KMS-11 (cell line): ENCODE data around the gene MTHFD2.

ENCODE experiments used
- H2AFZ ChIP-seq: fragments of 200-600 bp; sonication (generic); 2 replicates; pipeline ENCODE4 v1.6.1; 2016; ENCODE audit warnings: antibody characterized with exemption, mixed run types, low read depth
- H3K27ac ChIP-seq: fragments of 200-600 bp; sonication (generic); 2 replicates; pipeline ENCODE4 v1.6.1; 2016; ENCODE audit warnings: mild to moderate bottlenecking, mixed run types
- H3K27me3 ChIP-seq: fragments of 200-600 bp; sonication (generic); 2 replicates; pipeline ENCODE4 v1.6.1; 2017; ENCODE audit warnings: mild to moderate bottlenecking, low read depth, mixed run types, moderate library complexity; ENCODE audit not compliant: insufficient read depth
- H3K36me3 ChIP-seq: fragments of 200-600 bp; sonication (generic); 2 replicates; pipeline ENCODE4 v1.6.1; 2017; ENCODE audit warnings: mild to moderate bottlenecking, mixed run types; ENCODE audit not compliant: insufficient read depth
- H3K4me1 ChIP-seq: fragments of 200-600 bp; sonication (generic); 2 replicates; pipeline ENCODE4 v1.6.1; 2016; ENCODE audit warnings: mild to moderate bottlenecking, low read depth, mixed run types; ENCODE audit not compliant: poor library complexity, severe bottlenecking
- H3K4me2 ChIP-seq: fragments of 200-600 bp; sonication (generic); 2 replicates; pipeline ENCODE4 v1.7.0; 2016; ENCODE audit warnings: mild to moderate bottlenecking, mixed run types
- H3K4me3 ChIP-seq: fragments of 200-600 bp; sonication (generic); IDR thresholded peaks from 2 replicates; pipeline ENCODE4 v1.6.1; 2017; ENCODE audit warnings: low read depth, low read length, mixed read lengths; ENCODE audit not compliant: insufficient read depth
- H3K79me2 ChIP-seq: fragments of 200-600 bp; sonication (generic); 2 replicates; pipeline ENCODE4 v1.6.1; 2016; ENCODE audit warnings: low read depth, mixed run types; ENCODE audit not compliant: insufficient read depth
- H3K9ac ChIP-seq: fragments of 200-600 bp; sonication (generic); 2 replicates; pipeline ENCODE4 v1.6.1; 2016; ENCODE audit warnings: mild to moderate bottlenecking, mixed run types
- H4K20me1 ChIP-seq: fragments of 200-600 bp; sonication (generic); 2 replicates; pipeline ENCODE4 v1.6.1; 2016; ENCODE audit warnings: mild to moderate bottlenecking, mixed run types; ENCODE audit not compliant: insufficient read depth
- TF ChIP-seq, protein P1 (sequence below): fragments of 200-600 bp; sonication (generic); conservative IDR thresholded peaks from 2 replicates; pipeline ENCODE4 v1.6.1; 2017; ENCODE audit warnings: low read depth, mild to moderate bottlenecking, antibody characterized with exemption, low read length, moderate library complexity, mixed read lengths

Gene MTHFD2

DNA sequence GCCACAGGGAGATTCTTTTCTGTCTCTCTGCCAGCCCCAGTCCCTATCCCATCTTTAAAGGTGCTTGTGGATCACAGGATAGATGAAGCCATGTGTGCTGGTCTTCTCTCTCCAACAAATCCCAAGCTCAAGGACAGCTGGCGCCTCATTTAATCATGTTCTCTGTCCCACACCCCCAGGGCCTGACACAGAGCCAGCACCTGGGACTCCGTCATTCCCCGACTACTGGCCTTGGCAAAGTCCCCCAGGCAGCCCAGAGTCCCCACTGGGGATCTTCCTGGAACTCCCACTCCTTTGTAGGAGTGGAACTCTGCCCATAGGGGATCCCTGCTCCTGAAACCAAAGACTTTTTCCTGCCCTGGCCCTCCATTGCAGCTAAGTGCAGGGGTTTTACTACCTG is 60.8 kb downstream of the MTHFD2 start:
- no peak overlapping the region for H2AFZ ChIP-seq
- H3K27ac ChIP-seq = no peak overlapping the region
- no peak overlapping the region for H3K4me3 ChIP-seq
- no peaks in the 10 kb centered on the region for H4K20me1 ChIP-seq
- TF ChIP-seq, protein P1, sequence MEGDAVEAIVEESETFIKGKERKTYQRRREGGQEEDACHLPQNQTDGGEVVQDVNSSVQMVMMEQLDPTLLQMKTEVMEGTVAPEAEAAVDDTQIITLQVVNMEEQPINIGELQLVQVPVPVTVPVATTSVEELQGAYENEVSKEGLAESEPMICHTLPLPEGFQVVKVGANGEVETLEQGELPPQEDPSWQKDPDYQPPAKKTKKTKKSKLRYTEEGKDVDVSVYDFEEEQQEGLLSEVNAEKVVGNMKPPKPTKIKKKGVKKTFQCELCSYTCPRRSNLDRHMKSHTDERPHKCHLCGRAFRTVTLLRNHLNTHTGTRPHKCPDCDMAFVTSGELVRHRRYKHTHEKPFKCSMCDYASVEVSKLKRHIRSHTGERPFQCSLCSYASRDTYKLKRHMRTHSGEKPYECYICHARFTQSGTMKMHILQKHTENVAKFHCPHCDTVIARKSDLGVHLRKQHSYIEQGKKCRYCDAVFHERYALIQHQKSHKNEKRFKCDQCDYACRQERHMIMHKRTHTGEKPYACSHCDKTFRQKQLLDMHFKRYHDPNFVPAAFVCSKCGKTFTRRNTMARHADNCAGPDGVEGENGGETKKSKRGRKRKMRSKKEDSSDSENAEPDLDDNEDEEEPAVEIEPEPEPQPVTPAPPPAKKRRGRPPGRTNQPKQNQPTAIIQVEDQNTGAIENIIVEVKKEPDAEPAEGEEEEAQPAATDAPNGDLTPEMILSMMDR = no peak
- H3K36me3 ChIP-seq = no peaks in the 10 kb centered on the region
- no peaks in the 10 kb centered on the region for H3K4me1 ChIP-seq
- H3K79me2 ChIP-seq = no peaks in the 10 kb centered on the region
- no peaks in the 10 kb centered on the region for H3K27me3 ChIP-seq
- no peak overlapping the region for H3K9ac ChIP-seq
- H3K4me2 ChIP-seq = no peak overlapping the region

DNA sequence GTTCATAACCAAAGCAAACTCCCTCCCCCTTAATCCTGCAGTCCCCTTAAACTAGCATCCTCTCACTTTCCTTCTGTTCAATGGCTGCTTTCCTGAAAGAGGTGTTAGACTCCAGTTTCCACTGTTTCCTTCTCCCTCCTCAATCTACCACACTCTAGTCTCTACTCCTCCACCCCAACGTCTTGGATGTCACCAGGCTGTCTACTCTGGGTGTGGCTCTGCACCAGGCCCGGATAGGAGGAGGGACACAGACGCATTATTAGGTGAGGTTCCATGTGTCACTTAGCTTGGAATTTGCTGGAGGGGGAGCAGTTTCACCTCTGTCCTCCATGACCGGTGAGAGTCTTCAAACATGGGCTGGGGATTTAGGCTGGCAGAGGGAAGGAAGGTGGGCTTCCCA is 61.3 kb downstream of the MTHFD2 start:
- H3K27ac ChIP-seq = no peak overlapping the region
- TF ChIP-seq, protein P1 = no peak
- no peak overlapping the region for H2AFZ ChIP-seq
- H3K9ac ChIP-seq = no peak overlapping the region
- H3K27me3 ChIP-seq = no peaks in the 10 kb centered on the region
- H3K36me3 ChIP-seq = no peaks in the 10 kb centered on the region
- no peaks in the 10 kb centered on the region for H3K79me2 ChIP-seq
- no peaks in the 10 kb centered on the region for H3K4me1 ChIP-seq
- H3K4me2 ChIP-seq = no peak overlapping the region
- H3K4me3 ChIP-seq = no peak overlapping the region
- H4K20me1 ChIP-seq = no peaks in the 10 kb centered on the region

DNA sequence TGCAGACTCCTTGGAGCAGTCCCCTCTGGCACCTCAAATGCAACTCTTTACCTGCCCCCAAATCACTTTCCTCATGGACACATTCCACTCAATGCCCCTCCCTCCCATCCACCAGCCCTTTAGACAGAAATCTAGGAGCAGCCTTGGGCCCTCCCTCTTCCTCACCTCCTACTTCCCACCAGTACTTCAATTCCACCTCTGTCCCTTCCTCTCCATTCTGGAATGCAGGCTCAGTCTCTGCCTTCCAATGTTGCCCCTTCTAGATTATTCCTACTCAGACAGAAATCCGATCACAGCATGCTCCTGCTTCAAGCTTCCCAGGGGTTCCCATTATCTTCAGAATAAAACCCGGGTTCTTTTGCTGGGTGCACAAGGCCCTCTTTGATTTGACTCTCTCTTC is 62.1 kb downstream of the MTHFD2 start:
- no peak overlapping the region for H3K9ac ChIP-seq
- H3K36me3 ChIP-seq = no peaks in the 10 kb centered on the region
- H3K27me3 ChIP-seq = no peaks in the 10 kb centered on the region
- no peak overlapping the region for H2AFZ ChIP-seq
- no peak overlapping the region for H3K4me2 ChIP-seq
- H4K20me1 ChIP-seq = no peaks in the 10 kb centered on the region
- no peaks in the 10 kb centered on the region for H3K79me2 ChIP-seq
- no peak overlapping the region for H3K27ac ChIP-seq
- no peaks in the 10 kb centered on the region for H3K4me1 ChIP-seq
- H3K4me3 ChIP-seq = no peak overlapping the region
- TF ChIP-seq, protein P1 = no peak

DNA sequence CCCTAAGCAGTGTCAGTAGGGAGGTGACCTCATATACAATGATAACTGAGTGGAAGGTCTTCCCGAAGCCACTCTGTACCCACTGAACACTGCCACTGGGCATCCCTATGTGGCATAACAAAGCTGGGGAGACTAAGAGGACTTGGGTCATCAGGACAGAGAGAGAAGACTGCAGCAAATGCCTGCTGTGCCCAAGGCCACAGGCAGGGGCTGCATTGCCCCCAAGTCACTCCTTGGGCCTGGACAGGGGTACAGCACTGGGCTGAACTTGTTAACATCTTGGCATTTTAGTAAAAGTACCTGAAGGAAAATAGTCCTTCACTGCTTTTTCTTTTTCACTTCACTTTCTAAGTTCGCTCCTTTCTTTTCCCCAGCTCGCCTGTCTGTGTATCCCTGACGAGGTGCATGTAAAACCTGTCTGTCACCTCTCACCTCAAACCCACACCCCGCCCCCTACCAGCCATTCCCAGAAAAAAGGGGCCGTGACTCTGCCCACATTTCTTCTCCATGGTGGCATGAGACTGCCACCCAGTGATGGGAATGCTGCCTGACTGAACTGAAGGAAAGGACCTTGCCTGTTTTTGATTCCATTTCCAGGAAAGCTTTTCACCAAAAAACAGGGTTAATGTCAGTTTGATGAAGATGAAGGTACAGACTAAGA is 62.9 kb downstream of the MTHFD2 start:
- no peaks in the 10 kb centered on the region for H3K27me3 ChIP-seq
- no peak overlapping the region for H3K27ac ChIP-seq
- H3K79me2 ChIP-seq = no peaks in the 10 kb centered on the region
- TF ChIP-seq, protein P1 = no peak
- no peaks in the 10 kb centered on the region for H4K20me1 ChIP-seq
- no peak overlapping the region for H3K9ac ChIP-seq
- no peak overlapping the region for H3K4me2 ChIP-seq
- H3K4me1 ChIP-seq = no peaks in the 10 kb centered on the region
- no peaks in the 10 kb centered on the region for H3K36me3 ChIP-seq
- H3K4me3 ChIP-seq = no peak overlapping the region
- no peak overlapping the region for H2AFZ ChIP-seq
